HEK293T (cell line): Measurements from ENCODE around the gene SFRP4.

ENCODE experiments used
- CTCF ChIA-PET: fragments of 350-600 bp; formaldehyde crosslinking; extraction: SDS; loops from one replicate; lab custom pipeline; 2021; ENCODE audit warnings: antibody characterized with exemption, inconsistent platforms; lab: Yijun Ruan, JAX
- POLR2A ChIA-PET: fragments of 350-600 bp; formaldehyde crosslinking; extraction: SDS; loops from one replicate; lab custom pipeline; 2020; ENCODE audit warnings: antibody characterized with exemption, inconsistent platforms; lab: Yijun Ruan, JAX
- DNase-seq: peaks from one replicate; pipeline ENCODE4 v3.0.0; 2012; ENCODE audit warnings: mixed read lengths; ENCODE audit errors: extremely low spot score
- ARNT ChIP-seq: fragments of 450-650 bp; IDR thresholded peaks from 2 replicates; pipeline ENCODE4 v1.6.1; 2017; ENCODE audit warnings: mild to moderate bottlenecking
- BHLHE40 ChIP-seq: fragments of 450-650 bp; IDR thresholded peaks from 2 replicates; pipeline ENCODE4 v1.6.1; 2016; ENCODE audit warnings: mild to moderate bottlenecking, moderate library complexity, borderline replicate concordance
- CTBP1 ChIP-seq: fragments of 450-650 bp; IDR thresholded peaks from 2 replicates; pipeline ENCODE4 v1.6.1; 2016; ENCODE audit warnings: borderline replicate concordance
- ELF4 ChIP-seq: fragments of 450-650 bp; IDR thresholded peaks from 2 replicates; pipeline ENCODE4 v1.6.1; 2017; ENCODE audit warnings: antibody characterized with exemption
- FOXA1 ChIP-seq: fragments of 450-650 bp; IDR thresholded peaks from 2 replicates; pipeline ENCODE4 v1.6.1; 2016; ENCODE audit warnings: mild to moderate bottlenecking
- FOXK2 ChIP-seq: fragments of 450-650 bp; IDR thresholded peaks from 2 replicates; pipeline ENCODE4 v1.6.1; 2016; ENCODE audit warnings: mild to moderate bottlenecking
- FOXM1 ChIP-seq: fragments of 450-650 bp; IDR thresholded peaks from 2 replicates; pipeline ENCODE4 v1.6.1; 2017; ENCODE audit warnings: mild to moderate bottlenecking, borderline replicate concordance
- HDGF ChIP-seq: fragments of 450-650 bp; IDR thresholded peaks from 2 replicates; pipeline ENCODE4 v1.6.1; 2017; ENCODE audit warnings: antibody characterized with exemption, borderline replicate concordance
- L3MBTL2 ChIP-seq: fragments of 450-650 bp; conservative IDR thresholded peaks from 2 replicates; pipeline ENCODE4 v1.6.1; 2016; ENCODE audit warnings: mild to moderate bottlenecking
- LEF1 ChIP-seq: fragments of 450-650 bp; IDR thresholded peaks from 2 replicates; pipeline ENCODE4 v1.6.1; 2017; ENCODE audit warnings: mild to moderate bottlenecking, borderline replicate concordance
- NFRKB ChIP-seq: fragments of 450-650 bp; IDR thresholded peaks from 2 replicates; pipeline ENCODE4 v1.6.1; 2016; ENCODE audit warnings: mild to moderate bottlenecking, moderate library complexity
- SP1 ChIP-seq: fragments of 450-650 bp; IDR thresholded peaks from 2 replicates; pipeline ENCODE4 v1.6.1; 2017
- SUZ12 ChIP-seq: fragments of 450-650 bp; IDR thresholded peaks from 2 replicates; pipeline ENCODE4 v1.6.1; 2016; ENCODE audit warnings: mild to moderate bottlenecking
- TARDBP ChIP-seq: fragments of 450-650 bp; IDR thresholded peaks from 2 replicates; pipeline ENCODE4 v1.6.1; 2016
- ZNF384 ChIP-seq: fragments of 450-650 bp; IDR thresholded peaks from 2 replicates; pipeline ENCODE4 v1.6.1; 2016
- TF ChIP-seq, protein P1 (sequence below): fragments of 450-650 bp; IDR thresholded peaks from 2 replicates; pipeline ENCODE4 v1.6.1; 2016

Gene SFRP4

DNA sequence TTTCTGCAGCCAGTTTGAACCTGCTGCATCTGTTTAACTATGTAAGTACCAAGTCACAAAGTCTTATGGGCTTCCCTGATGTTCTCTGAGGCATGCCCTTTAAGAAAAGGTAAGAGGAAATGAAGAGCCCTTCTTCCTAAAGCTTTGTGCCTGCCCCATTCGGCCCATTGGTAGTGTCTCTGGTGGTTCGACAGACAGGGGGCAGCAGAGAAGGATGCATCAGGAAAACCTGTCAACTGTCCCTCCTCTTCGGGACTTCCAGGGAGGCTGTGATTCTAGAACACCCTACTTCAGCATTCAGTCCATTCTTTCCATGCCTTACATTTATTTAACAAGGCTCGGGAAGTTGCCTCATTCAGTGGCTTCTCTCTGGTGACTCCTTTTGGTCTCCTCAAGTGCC lies 1.9 kb upstream of the SFRP4 start:
- CTCF ChIA-PET = no interaction called here
- TF ChIP-seq ARNT (no peak), HDGF (no peak), CTBP1 (no peak), FOXK2 (no peak), SUZ12 (no peak), L3MBTL2 (no peak), BHLHE40 (no peak), SP1 (no peak), NFRKB (no peak), FOXM1 (no peak), ZNF384 (no peak), ELF4 (no peak), FOXA1 (no peak), TARDBP (no peak)
- TF ChIP-seq, protein P1, sequence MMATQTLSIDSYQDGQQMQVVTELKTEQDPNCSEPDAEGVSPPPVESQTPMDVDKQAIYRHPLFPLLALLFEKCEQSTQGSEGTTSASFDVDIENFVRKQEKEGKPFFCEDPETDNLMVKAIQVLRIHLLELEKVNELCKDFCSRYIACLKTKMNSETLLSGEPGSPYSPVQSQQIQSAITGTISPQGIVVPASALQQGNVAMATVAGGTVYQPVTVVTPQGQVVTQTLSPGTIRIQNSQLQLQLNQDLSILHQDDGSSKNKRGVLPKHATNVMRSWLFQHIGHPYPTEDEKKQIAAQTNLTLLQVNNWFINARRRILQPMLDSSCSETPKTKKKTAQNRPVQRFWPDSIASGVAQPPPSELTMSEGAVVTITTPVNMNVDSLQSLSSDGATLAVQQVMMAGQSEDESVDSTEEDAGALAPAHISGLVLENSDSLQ = no peak
- POLR2A ChIA-PET = no interaction called here
- no peak for DNase-seq

- CTCF ChIA-PET = no interaction called here
- TF ChIP-seq L3MBTL2 (peak; percentile 45; the same call in 1 of the 2 replicates), CTBP1 (no peak)
- POLR2A ChIA-PET = no interaction called here
- no peak for DNase-seq
These were observed 472 bp downstream of the SFRP4 start for GRCh38 chr7:37916017-37916672.

DNA sequence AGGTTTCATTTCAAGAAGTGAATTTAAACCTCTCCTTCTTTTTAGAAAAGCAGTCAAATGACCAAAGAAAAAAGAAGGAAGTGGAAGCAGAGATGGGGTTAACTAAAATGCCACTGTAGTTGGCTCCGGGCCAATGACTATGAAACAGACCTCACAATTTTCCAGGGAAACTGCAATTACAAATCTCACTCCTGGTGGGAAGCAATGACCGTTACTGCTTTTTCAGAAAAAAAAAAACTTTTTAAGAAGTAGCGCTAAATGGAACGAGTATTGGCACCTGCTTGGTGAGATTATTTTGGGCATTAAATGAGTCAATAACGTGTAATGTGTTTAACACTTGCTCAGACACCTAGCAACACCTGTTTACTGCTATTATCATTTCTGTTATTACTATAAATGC lies 1.2 kb downstream of the SFRP4 start:
- CTCF ChIA-PET = no interaction called here
- POLR2A ChIA-PET = no interaction called here
- DNase-seq = no peak
- TF ChIP-seq SP1 = no peak
- TF ChIP-seq FOXM1 = no peak
- TF ChIP-seq FOXK2 = no peak
- TF ChIP-seq CTBP1 = no peak
- TF ChIP-seq FOXA1 = no peak
- TF ChIP-seq HDGF = no peak
- no peak for TF ChIP-seq ZNF384
- no peak for TF ChIP-seq TARDBP
- TF ChIP-seq L3MBTL2 = no peak
- TF ChIP-seq NFRKB = no peak
- TF ChIP-seq BHLHE40 = no peak
- TF ChIP-seq, protein P1 = no peak
- TF ChIP-seq ELF4 = no peak
- TF ChIP-seq SUZ12 = no peak
- no peak for TF ChIP-seq ARNT

- TF ChIP-seq ELF4 = no peak
- no peak for TF ChIP-seq L3MBTL2
- no peak for TF ChIP-seq FOXK2
- TF ChIP-seq LEF1 = no peak
- TF ChIP-seq FOXA1 = no peak
- no peak for TF ChIP-seq FOXM1
- no peak for TF ChIP-seq CTBP1
- TF ChIP-seq HDGF = no peak
- no peak for TF ChIP-seq BHLHE40
- TF ChIP-seq ZNF384 = no peak
- no peak for TF ChIP-seq NFRKB
- CTCF ChIA-PET = interaction anchor here (0.6 to 1.2 kb wide), 2 partner anchors 12 to 284 kb away, joined by 4 to 7 read pairs; no protein-coding TSS in a partner anchor
- no peak for DNase-seq
- POLR2A ChIA-PET = no interaction called here
These were observed 3.9 kb downstream of the SFRP4 start for GRCh38 chr7:37912756-37913155.

GRCh38 chr7:37908221-37908788 lies 8.3 kb downstream of the SFRP4 start:
- DNase-seq = no peak
- POLR2A ChIA-PET = no interaction called here
- CTCF ChIA-PET = interaction anchor here (1.7 kb wide), 1 partner anchor 9 kb away, joined by 6 read pairs; no protein-coding TSS in a partner anchor
- no peak for TF ChIP-seq ARNT
- no peak for TF ChIP-seq ELF4
- TF ChIP-seq ZNF384 = no peak

DNA sequence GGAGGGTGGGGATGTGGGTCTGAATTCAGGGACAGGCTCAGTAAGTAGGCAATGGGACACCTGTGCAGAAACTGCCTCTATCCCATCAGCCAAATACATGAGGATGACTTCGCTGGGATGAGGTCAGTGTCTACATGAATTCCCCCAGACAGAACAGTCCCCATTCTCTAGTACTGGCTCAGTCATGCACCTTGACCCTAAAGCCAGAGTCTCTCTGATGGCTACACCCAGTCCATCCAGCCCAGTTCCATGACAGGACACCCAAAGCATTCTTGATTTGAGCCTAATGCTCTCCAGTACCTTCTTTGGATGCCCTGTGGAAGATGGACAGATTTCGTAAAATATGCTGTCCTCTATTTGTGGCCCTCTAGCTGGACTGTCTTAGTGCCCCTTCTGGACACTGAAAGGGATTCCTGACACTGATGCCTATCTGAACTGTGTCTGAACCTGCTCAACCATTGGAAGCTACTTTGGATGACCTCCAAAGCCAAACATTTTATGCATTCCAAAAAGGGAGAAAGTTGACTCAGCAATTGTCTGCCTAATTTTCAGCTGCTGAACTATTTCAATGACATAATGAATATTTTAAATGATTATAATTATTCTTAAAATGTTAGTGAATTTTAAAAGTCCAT lies 14.6 kb downstream of the SFRP4 start:
- TF ChIP-seq BHLHE40 (no peak), HDGF (no peak), FOXA1 (no peak), ZNF384 (no peak), FOXK2 (no peak)
- no peak for DNase-seq
- POLR2A ChIA-PET = no interaction called here
- CTCF ChIA-PET = interaction anchor here (0.6 to 2.1 kb wide), 10 partner anchors 8 to 433 kb away, joined by 3 to 9 read pairs (median 4); partner anchors contain the start of gene SFRP4

DNA sequence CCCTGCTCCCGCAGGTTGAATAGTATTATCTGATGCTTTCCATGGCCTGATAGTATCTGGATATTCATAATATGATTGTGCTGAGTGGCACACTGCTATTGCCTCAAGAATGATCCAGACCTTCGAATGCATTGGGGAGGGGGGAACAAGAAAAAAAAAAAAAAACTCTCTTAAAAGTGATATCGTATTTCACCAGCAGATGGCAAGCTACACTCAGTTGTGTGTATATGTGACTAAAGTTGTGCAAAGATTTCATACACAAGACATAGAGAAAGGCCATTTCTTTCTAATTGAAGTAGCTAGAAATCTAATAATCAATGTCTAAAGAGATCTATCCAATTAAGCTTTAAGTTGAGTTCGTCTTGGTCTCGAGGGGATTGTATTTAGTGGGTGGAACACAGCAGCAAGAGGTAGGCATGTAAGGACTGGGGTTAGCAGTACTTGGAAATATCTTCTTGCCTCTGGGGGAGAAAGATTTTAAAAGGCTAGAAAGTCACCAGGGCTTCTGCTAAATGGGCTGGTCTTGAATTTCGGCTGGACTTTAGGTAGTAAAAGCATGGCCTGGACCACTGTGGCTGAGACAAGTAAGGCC lies 15.3 kb downstream of the SFRP4 start:
- peak; percentile 42 for DNase-seq
- TF ChIP-seq ZNF384 (peak; percentile 98), FOXA1 (no peak), FOXK2 (no peak)
- CTCF ChIA-PET = interaction anchor here (0.6 to 2.1 kb wide), 12 partner anchors 8 to 434 kb away, joined by 3 to 9 read pairs (median 4); partner anchors contain the start of gene SFRP4
- POLR2A ChIA-PET = no interaction called here
